ENCODE results near the gene PLEKHN1.
"Not testable (repeated sequence)": the region's sequence is repeated elsewhere in the genome, so short reads cannot be mapped to it uniquely, and the experiment has no call there.

The PLEKHN1 gene

DNA sequence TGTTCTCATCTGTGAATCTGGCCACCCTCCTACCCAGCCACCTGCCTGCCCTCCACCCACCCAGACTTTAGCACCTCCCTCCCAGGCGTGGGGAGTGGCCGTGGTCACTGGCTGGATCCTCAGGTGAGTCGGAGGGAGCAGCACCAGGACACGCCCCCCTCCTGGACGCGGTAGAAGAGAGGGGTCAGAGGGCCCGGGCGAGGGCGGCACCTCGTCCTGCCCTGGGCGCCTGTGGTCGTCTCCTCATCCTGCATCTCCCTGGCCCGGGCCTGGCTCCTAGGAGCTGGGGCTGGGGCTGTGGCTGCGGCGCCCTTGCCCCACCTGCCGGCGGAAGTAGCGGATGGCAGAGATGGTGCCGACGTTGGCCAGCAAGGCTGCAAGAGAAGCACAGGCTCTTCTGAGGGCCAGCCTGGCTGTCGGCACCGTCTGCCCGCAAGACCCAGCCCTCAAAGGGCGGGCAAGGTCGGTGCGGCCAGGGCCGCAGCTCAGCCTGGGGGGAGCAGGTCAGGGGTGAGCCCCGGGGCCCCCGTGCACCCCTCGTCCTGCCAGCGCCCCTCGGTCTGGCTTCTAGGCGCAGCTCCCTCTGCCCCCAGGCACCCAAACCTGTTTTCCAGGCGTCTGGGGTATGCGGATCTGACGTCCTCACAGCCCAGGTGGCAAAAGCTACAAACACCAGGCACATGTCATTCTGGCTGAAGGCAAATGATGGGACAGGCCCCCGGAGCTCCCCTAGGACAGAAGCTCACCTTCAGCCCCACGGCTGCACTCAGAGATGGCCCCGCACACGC lies 9.8 kb downstream of the PLEKHN1 start:
- DNase-seq (ENCODE audit: low spot score): no peak

DNA sequence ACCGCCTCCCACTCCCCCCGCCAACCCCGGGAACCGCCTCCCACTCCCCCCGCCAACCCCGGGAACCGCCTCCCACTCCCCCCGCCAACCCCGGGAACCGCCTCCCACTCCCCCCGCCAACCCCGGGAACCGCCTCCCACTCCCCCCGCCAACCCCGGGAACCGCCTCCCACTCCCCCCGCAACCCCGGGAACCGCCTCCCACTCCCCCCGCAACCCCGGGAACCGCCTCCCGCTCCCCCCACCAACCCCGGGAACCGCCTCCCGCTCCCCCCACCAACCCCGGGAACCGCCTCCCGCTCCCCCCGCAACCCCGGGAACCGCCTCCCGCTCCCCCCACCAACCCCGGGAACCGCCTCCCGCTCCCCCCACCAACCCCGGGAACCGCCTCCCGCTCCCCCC lies 10.5 kb downstream of the PLEKHN1 start:
- not testable (repeated sequence) for DNase-seq (ENCODE audit: low spot score)

GRCh38 chr1:978069-978834 lies 12.0 kb downstream of the PLEKHN1 start:
- no peak for DNase-seq (ENCODE audit: low spot score)

GRCh38 chr1:978835-979743 lies 12.8 kb downstream of the PLEKHN1 start:
- DNase-seq (ENCODE audit: low spot score): no peak

GRCh38 chr1:979744-980072 lies 13.4 kb downstream of the PLEKHN1 start:
- no peak for DNase-seq (ENCODE audit: low spot score)

DNA sequence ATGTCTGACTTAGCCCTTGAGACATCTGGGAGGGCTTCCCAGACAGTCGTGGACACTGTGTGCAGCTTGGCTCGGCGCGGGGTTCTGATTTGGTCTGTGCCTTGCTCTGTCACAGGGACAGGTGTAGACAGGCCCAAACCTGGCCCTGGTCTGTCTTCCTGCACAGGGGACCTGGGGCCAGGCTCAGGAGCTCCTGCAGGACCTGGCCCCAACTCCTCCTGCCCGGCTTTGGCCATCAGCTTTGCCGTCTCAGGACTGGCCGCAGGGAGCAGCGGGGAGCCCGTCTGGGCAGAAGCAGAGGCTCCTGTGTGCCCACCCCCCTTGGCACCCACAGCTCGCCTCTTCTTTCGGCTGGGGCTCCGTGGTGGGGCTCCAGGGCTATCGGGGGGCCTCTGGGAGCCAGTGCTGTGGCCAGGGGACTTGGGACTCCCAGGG lies 13.9 kb downstream of the PLEKHN1 start:
- no peak for DNase-seq (ENCODE audit: low spot score)

- DNase-seq (ENCODE audit: low spot score): no peak
These were observed 14.5 kb downstream of the PLEKHN1 start for GRCh38 chr1:980602-981395.

DNA sequence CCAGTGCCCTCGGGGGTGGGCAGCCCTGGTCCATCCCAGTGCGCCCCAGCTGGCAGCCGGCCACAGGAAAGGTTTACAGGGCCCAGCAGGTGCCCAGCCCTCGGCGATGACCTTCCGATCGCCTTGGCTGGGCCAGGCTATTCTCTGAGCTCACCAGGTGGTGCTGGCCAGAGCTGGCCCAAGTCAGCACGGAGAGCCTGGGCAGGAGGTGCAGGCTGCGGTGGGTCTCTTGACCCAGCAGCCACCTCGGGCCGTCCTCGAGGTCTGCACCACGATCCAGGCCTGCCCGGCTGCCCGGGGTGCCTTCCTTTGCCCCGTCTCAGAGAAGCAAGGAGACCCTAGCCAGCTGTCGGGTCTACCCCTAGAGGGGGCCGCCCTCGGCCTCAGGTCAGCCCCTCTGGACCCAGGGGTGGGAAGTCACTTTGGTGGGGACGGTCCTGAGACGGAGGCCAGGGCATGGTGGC lies 15.2 kb downstream of the PLEKHN1 start:
- DNase-seq (ENCODE audit: low spot score): no peak

GRCh38 chr1:981955-982558 lies 15.8 kb downstream of the PLEKHN1 start, which contains the start of gene PERM1:
TSS of gene PERM1 (minus strand) at chr1:982093. CDS start at chr1:981029, 1,064 bp downstream.
- no peak for DNase-seq (ENCODE audit: low spot score)

DNA sequence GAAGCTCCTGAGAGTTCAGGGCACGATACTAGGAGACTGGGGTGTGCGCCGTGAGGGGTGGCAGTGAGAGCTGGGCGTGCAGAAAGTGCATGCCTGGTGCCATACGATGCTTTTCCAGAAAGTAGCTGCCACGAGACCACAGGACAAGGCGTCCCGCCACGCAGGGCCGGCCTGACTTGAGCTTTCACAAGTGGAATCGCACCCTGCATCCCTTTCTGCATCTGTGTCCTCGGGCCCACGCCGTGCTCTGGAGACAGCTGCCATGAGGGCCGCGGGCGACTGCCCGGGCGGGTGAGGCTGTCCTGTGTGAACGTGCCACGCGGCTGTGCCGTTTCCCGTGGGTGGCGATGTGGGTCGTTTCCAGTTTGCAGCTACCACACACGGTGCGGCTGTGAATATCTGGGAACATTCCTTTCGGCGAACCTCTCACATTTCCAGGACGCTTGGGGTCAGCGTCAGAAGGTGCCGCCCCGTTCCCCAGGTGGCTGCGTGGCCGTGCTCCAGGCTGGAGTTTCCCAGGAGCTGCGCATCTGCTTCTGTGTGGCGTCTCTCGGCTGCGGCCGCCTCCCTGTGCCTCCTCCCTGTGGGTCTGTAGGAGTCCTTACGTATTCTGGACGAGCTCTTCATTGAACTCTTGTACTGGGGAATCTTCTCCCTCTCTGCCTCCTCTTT lies 16.6 kb downstream of the PLEKHN1 start:
- DNase-seq (ENCODE audit: low spot score): no peak

DNA sequence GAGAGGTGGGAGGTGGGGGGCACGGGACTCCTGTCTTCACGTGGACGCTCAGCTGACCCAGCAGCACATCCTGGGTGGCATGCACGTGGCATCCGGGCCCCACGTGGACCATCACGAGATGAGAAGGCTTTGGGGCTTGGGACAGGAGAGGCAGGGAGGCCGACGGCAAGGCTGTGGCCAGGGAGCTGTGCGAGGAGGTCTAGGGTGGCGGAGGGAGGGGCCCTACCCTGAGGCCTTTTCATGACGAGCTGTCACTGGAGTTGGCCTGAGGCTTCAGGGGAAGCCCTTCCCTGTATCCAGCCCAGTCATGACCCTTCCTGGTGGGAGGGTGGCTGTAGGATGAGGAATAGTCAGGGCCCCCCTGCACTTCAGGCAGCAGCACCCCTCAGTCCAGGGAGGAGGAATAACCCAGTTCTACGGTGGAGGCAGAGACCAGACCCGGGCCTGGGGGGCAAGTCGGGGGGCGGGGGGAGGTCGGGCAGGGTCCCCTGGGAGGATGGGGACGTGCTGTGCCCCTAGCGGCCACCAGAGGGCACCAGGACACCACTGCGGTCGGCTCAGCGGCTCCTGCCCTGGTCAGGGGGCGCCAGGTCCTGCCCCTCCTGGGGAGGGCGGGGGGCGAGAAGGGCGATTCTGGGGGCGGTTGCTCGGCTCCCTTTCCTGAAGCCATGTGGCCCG lies 17.7 kb downstream of the PLEKHN1 start:
- DNase-seq (ENCODE audit: low spot score): no peak

GRCh38 chr1:984476-984814 lies 18.2 kb downstream of the PLEKHN1 start:
- DNase-seq (ENCODE audit: low spot score): no peak

- no peak for DNase-seq (ENCODE audit: low spot score)
These were observed 18.8 kb downstream of the PLEKHN1 start for GRCh38 chr1:985126-985525.

GRCh38 chr1:988061-988460 lies 21.8 kb downstream of the PLEKHN1 start:
- not testable (repeated sequence) for DNase-seq (ENCODE audit: low spot score)

DNA sequence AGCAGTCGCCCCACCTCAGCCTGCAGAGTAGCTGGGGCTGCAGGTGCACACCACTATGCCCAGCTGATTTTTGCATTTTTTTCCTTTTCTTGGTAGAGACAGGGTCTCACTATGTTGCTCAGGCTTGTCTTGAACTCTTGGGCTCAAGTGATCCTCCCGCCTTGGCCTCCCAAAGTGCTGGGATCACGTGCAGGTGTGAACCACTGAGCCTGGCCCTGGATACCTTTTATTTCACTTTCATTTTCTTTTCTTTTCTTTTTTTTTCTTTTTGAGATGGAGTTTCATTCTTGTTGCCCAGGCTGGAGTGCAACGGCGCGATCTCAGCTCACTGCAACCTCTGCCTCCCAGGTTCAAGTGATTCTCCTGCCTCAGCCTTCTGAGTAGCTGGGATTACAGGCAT lies 25.0 kb downstream of the PLEKHN1 start:
- not testable (repeated sequence) for DNase-seq (ENCODE audit: low spot score)

GRCh38 chr1:991895-992294 lies 25.6 kb downstream of the PLEKHN1 start:
- no peak for DNase-seq (ENCODE audit: low spot score)

DNA sequence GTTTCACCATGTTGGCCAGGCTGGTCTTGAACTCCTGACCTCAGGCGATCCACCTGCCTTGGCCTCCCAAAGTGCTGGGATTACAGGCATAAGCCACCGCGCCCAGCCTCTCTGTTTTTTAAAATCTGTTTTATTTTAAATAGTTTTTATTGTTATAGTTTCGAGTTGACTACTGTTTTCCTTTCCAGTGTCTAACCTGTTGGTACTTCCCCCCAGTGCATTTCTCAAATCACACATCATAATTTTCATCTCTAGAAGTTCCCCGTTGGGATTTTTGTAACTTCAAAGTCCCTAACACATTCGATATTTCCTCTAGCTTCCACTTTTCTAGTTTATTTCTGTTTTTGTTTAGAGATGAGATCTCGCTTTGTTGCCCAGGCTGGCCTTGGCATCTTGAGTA lies 26.1 kb downstream of the PLEKHN1 start:
- DNase-seq (ENCODE audit: low spot score): no peak

- DNase-seq (ENCODE audit: low spot score): no peak
These were observed 27.2 kb downstream of the PLEKHN1 start for GRCh38 chr1:993379-993995.

DNA sequence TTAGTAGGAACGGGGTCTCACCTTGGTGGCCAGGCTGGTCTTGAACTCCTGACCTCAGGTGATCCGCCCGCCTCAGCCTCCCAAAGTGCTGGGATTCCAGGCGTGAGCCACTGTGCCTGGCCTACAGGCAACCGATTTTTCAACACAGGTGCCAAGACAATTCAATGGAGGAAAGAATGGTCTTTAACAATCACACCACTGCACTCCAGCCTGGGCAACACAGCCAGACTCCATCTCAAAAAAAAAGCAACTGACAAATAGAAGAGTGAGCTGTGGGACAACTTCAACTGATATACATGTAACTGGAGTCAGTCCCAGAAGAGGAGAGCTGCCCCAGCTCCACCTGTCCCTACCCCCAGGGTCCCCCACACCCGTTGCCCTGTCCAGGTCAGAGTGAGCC lies 28.3 kb downstream of the PLEKHN1 start:
- not testable (repeated sequence) for DNase-seq (ENCODE audit: low spot score)
